NCI-H1694 treated with DMSO at 0.1 percent for 48 hours (cell line): ENCODE data around the gene MUC5B.
"Not testable (repeated sequence)": the region's sequence is repeated elsewhere in the genome, so short reads cannot be mapped to it uniquely, and the experiment has no call there.

ENCODE experiments used
- DNase-seq: peaks from one replicate; lab custom pipeline; 2025; lab: John Stamatoyannopoulos, UW

MUC5B gene

GRCh38 chr11:1189816-1190215 is 33.0 kb upstream of the MUC5B start:
- DNase-seq = not testable (repeated sequence)

GRCh38 chr11:1191786-1192470 is 30.9 kb upstream of the MUC5B start:
- not testable (repeated sequence) for DNase-seq

GRCh38 chr11:1192741-1193325 is 30.0 kb upstream of the MUC5B start:
- no peak for DNase-seq

GRCh38 chr11:1193326-1194230 is 29.3 kb upstream of the MUC5B start:
- DNase-seq = no peak

GRCh38 chr11:1194231-1194976 is 28.5 kb upstream of the MUC5B start:
- DNase-seq = no peak

- no peak for DNase-seq
Measured at GRCh38 chr11:1194977-1195681, 27.7 kb upstream of the MUC5B start.

- DNase-seq = no peak
Measured at GRCh38 chr11:1195682-1196515, 27.0 kb upstream of the MUC5B start.

- DNase-seq = no peak
Measured at GRCh38 chr11:1196516-1197391, 26.1 kb upstream of the MUC5B start.

- DNase-seq = no peak
Measured at GRCh38 chr11:1197431-1197885, 25.4 kb upstream of the MUC5B start.

- no peak for DNase-seq
Measured at GRCh38 chr11:1197886-1198560, 24.8 kb upstream of the MUC5B start.

- DNase-seq = no peak
Measured at GRCh38 chr11:1198561-1199240, 24.2 kb upstream of the MUC5B start.

- no peak for DNase-seq
Measured at GRCh38 chr11:1199241-1199750, 23.6 kb upstream of the MUC5B start.

- DNase-seq = no peak
Measured at GRCh38 chr11:1199751-1200610, 22.9 kb upstream of the MUC5B start.

- DNase-seq = no peak
Measured at GRCh38 chr11:1200611-1201191, 22.2 kb upstream of the MUC5B start.

GRCh38 chr11:1201395-1202153 is 21.3 kb upstream of the MUC5B start:
- no peak for DNase-seq
